Activated CD4-positive, alpha-beta T cell treated with anti-CD3 and anti-CD28 coated beads for 36 hours (primary cell): ENCODE results near the gene CNOT1. TPM values are rescaled to one million over a fixed set of nuclear protein-coding genes. Genes with fewer than 3 reads are reported as not detected.

Experiments
- ATAC-seq: fragments of 200-7000 bp; cut with Tn5 transposase; one replicate; pipeline ENCODE4 v1.10.0; 2021; ENCODE audit warnings: mild to moderate bottlenecking, moderate library complexity
- CTCF ChIA-PET: fragments of 350-600 bp; sonication (Branson Sonifier 250); formaldehyde crosslinking; loops from one replicate; lab custom pipeline; 2021; ENCODE audit warnings: antibody characterized with exemption; lab: Charles Lee
- POLR2A ChIA-PET: fragments of 350-600 bp; sonication (Branson Sonifier 250); formaldehyde crosslinking; loops from one replicate; lab custom pipeline; 2021; ENCODE audit warnings: antibody characterized with exemption, inconsistent platforms; lab: Charles Lee
- DNase-seq: peaks from one replicate; pipeline ENCODE4 v3.0.0-alpha.2; 2020
- H3K27ac Mint-ChIP-seq: one replicate; pipeline ENCODE4 v1.8.0; 2021; ENCODE audit warnings: mixed read lengths
- H3K27me3 Mint-ChIP-seq: one replicate; pipeline ENCODE4 v1.8.0; 2021; ENCODE audit warnings: mixed read lengths
- H3K36me3 Mint-ChIP-seq: one replicate; pipeline ENCODE4 v1.8.0; 2021; ENCODE audit warnings: low read depth, mixed read lengths
- H3K4me1 Mint-ChIP-seq: one replicate; pipeline ENCODE4 v1.8.0; 2021; ENCODE audit warnings: mixed read lengths
- H3K4me3 Mint-ChIP-seq: one replicate; pipeline ENCODE4 v1.8.0; 2021; ENCODE audit warnings: mild to moderate bottlenecking, moderate library complexity, mixed read lengths
- H3K9me3 Mint-ChIP-seq: one replicate; pipeline ENCODE4 v1.8.0; 2021; ENCODE audit warnings: low read depth, mixed read lengths
- intact Hi-C, 2 experiments: fragments of 100-400 bp; cut with DNase I in 1 of 2; cut with micrococcal nuclease in 1 of 2; formaldehyde crosslinking; loops; one replicate each; pipeline versions ENCODE4 v1.14.2 to v1.15.1; 2022 to 2024; cut with DNase I, micrococcal nuclease
- total RNA-seq, 2 experiments: library from RNA; stranded (reverse); gene quantifications; one replicate each; pipeline ENCODE4 v1.2.3, GENCODE V29; 2021

The CNOT1 gene
- total RNA-seq, 2 experiments from 2014 or later: 265 to 348 TPM

DNA sequence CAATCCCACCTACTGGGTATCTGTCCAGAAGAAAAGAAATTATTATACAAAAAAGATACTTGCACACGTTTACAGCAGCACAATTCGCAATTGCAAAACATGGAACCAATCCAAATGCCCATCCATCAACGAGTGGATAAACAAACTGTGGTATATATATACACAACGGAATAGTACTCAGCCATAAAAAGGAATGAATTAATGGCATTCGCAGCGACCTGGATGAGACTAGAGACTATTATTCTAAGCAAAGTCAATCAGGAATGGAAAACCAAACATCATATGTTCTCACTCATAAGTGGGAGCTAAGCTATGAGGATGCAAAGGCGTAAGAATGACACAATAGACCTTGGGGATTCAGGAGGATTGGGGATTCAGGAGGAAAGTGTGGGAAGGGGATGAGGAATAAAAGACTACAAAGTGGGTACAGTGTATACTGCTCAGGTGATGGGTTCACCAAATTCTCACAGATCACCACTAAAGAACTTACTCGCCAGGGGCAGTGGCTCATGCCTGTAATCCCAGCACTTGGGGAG is 21.0 kb downstream of the CNOT1 start:
- intact Hi-C loops: no loop called here
- no peak overlapping the region for H3K27ac Mint-ChIP-seq
- ATAC-seq (no peak), DNase-seq (no peak)
- H3K27me3 Mint-ChIP-seq: no peaks in the 10 kb centered on the region
- peaks cover 23% of the 10 kb centered on the region for H3K4me1 Mint-ChIP-seq
- ChIA-PET POLR2A (no interaction called here), CTCF (no interaction called here)
- H3K9me3 Mint-ChIP-seq: no peaks in the 10 kb centered on the region
- H3K4me3 Mint-ChIP-seq: no peak overlapping the region
- peaks cover 37% of the 10 kb centered on the region for H3K36me3 Mint-ChIP-seq

DNA sequence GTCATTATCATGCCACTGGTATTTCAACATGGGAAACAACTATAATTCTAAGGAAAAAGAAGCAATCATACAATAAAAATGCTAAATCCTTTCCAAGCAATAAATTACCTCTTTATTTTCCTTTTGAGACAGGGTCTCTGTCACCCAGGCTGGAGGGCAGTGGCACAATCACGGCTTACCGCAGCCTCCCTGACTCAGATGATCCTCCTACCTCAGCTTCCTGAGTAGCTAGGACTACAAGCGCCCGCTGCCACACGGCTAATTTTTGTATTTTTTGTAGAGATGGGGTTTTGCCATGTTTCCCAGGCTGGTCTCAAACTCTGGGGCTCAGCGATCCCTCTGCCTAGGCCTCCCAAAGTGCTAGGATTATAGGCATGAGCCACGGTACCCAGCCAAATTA is 24.1 kb downstream of the CNOT1 start:
- peaks cover 36% of the 10 kb centered on the region for H3K4me1 Mint-ChIP-seq
- DNase-seq (no peak), ATAC-seq (no peak)
- H3K36me3 Mint-ChIP-seq: peaks cover 31% of the 10 kb centered on the region
- H3K27me3 Mint-ChIP-seq: no peaks in the 10 kb centered on the region
- no peak overlapping the region for H3K4me3 Mint-ChIP-seq
- H3K27ac Mint-ChIP-seq: no peak overlapping the region
- H3K9me3 Mint-ChIP-seq: no peaks in the 10 kb centered on the region
- intact Hi-C loops: no loop called here
- POLR2A ChIA-PET: no interaction called here
- CTCF ChIA-PET: no interaction called here

DNA sequence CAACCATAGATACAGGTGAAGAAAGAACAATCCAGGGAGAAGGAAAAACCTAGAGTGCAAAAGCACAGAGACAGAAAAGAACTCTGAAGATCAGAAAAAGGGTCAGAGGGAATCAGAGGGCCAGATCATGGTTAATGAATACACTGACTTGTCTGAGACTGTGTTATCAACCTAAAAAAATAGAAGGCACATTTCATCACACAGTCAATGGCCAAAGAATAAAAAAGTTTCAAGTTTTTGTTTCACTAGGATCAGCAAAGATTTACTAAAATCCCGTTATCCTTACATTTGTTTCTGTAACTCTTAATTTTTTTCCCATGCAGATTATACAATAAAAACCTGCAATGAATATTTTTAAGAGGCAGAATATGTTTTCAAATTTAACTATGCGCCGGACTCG is 38.5 kb downstream of the CNOT1 start:
- H3K36me3 Mint-ChIP-seq: peaks cover 65% of the 10 kb centered on the region
- intact Hi-C loops: no loop called here
- no peak for ATAC-seq
- peaks cover 13% of the 10 kb centered on the region for H3K4me1 Mint-ChIP-seq
- no peak for DNase-seq
- POLR2A ChIA-PET: no interaction called here
- no peak overlapping the region for H3K4me3 Mint-ChIP-seq
- H3K27me3 Mint-ChIP-seq: no peaks in the 10 kb centered on the region
- H3K9me3 Mint-ChIP-seq: no peaks in the 10 kb centered on the region
- H3K27ac Mint-ChIP-seq: peak overlapping the region; percentile 69
- CTCF ChIA-PET: no interaction called here

DNA sequence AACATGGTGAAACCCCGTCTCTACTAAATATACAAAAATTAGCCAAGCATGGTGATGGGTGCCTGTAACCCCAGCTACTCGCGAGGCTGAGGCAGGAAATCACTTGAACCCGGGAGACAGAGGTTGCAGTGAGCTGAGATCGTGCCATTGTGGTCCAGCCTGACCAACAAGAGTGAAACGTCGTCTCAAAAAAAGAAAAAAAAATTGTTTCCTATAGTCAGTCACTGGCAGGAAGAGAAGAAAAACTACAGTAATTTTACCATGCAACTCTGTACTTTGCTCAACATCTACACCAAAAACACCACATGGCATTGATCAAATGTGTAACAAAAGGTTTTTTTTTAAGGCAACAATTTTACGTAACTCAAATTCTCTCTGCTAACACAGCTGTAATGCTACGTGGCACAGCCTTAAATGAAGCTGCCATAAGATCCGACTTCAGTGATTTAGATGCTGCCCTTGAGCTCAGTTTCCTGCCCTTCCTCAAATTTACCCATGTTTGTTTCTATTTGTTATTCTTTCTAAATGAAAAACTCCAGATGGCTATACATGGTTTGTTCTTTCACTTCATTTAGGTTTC is 40.2 kb downstream of the CNOT1 start:
- no peak for DNase-seq
- ChIA-PET POLR2A (no interaction called here), CTCF (interaction anchor here (0.9 to 1.7 kb wide), 2 partner anchors 12 to 54 kb away, joined by 3 to 7 read pairs; no protein-coding TSS in a partner anchor)
- Mint-ChIP-seq H3K27ac (peak overlapping the region; percentile 24), H3K4me3 (no peak overlapping the region), H3K9me3 (no peaks in the 10 kb centered on the region), H3K27me3 (no peaks in the 10 kb centered on the region), H3K4me1 (peaks cover 18% of the 10 kb centered on the region), H3K36me3 (peaks cover 71% of the 10 kb centered on the region)
- ATAC-seq: no peak
- intact Hi-C loops: loop anchor here in 1 of 2 experiments (5.0 kb wide), 1 partner anchor 72 kb away; the partner anchor contains the start of gene SETD6

DNA sequence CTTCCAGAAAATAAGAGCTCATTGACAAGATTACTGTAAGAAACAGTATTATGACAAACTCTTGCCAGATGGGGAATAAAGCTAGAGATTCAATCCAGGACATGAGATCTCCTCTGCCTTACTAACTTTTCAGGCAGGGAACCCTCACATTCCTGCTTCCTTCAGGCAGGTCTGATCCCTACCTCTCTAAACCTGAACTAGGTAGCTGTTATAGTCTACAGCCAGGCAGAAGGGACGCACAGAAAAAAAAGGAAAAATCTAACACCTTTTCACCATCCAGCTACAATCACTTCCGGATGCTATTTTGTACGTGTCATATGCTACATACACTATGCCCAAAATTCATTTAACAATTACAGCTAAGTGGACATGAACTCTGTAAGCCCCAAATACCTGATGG is 41.2 kb downstream of the CNOT1 start:
- intact Hi-C loops: loop anchor here in 1 of 2 experiments (5.0 kb wide), 1 partner anchor 71 kb away; the partner anchor contains the start of gene SETD6

DNA sequence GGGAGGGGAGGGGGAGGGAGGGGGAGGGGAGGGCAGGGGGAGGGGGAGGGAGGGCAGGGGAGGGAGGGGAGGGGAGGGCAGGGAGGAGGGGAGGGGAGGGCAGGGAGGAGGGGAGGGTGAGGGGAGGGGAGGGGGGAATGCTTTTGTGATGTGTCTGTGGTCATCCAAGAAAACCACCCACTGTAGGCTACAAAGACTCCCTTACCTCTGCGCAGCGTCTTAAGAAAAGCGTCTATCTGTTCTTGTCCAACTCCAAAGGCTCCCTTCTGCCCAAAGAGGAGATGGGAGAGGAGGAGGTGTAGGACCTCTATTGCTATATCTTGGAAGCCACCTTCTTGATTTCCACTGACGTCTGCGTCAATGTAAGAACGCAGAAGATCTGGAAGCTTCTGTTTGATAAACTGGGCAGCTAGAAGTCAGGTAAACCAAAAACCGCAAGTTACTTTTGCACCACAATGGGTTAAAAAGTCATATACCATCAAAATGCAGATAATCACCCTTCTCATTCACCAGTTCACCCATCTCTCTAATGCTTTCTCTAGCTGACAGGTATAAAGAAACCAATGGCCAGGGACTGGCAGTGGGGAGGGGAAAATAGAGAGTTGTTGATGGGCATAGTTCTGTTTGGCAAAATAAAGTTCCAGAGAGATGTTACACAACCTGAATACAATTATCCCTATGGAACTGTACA is 43.1 kb downstream of the CNOT1 start:
- no peak overlapping the region for H3K4me3 Mint-ChIP-seq
- CTCF ChIA-PET: interaction anchor here (0.6 kb wide), 1 partner anchor 161 kb away, joined by 3 read pairs; no protein-coding TSS in a partner anchor

More for the DNA sequence above, 41.2 kb downstream of the CNOT1 start:
- ATAC-seq (no peak), DNase-seq (no peak)
- Mint-ChIP-seq H3K9me3 (no peaks in the 10 kb centered on the region), H3K4me1 (peaks cover 18% of the 10 kb centered on the region), H3K4me3 (no peak overlapping the region), H3K27me3 (no peaks in the 10 kb centered on the region), H3K36me3 (peaks cover 65% of the 10 kb centered on the region), H3K27ac (no peak overlapping the region)
- ChIA-PET POLR2A (no interaction called here), CTCF (interaction anchor here (0.5 to 1.7 kb wide), 5 partner anchors 11 to 1027 kb away, joined by 3 to 7 read pairs (median 4); no protein-coding TSS in a partner anchor)

DNA sequence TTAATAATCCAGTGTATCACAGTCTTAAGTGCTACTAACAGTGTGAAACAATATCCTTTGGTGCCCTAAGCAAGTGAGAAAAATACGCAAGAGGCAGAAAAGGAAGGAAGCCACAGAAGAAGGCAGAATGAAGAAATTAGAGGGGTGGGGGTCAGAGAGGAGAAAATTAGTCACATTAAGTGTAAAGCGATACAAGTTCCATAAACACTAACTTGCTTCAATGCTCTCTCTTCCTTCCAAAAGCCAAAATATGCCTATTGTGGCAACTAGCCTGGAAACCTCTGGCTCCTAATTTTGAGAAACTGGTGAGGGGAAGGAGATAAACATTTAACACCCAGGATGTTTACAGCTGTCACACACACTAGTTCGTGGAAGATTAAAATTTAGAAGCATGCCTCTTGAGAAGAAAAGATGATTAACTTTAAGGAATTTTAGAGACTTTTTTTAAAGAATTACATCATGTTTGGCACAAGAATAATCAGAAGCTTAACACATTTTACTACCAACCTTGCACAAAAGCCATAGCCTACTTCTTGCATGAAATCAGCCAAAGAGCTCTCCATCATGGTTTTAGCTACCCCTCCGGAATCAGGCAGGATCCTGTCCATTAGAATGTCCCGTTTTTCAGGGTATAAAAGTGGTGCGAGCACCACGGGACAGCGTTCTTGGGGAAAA is 44.7 kb downstream of the CNOT1 start:
- ATAC-seq: no peak
- ChIA-PET POLR2A (interaction anchor here (0.6 kb wide), 1 partner anchor 20 kb away, joined by 3 read pairs; no protein-coding TSS in a partner anchor), CTCF (interaction anchor here (0.6 kb wide), 1 partner anchor 65 kb away, joined by 4 read pairs; no protein-coding TSS in a partner anchor)
- H3K27me3 Mint-ChIP-seq: no peaks in the 10 kb centered on the region
- intact Hi-C loops: loop anchor here (5.0 kb wide), 2 partner anchors 63 to 68 kb away; partner anchors contain the start of gene SETD6 (in 1 of the 2)
- H3K4me3 Mint-ChIP-seq: no peak overlapping the region
- peaks cover 12% of the 10 kb centered on the region for H3K4me1 Mint-ChIP-seq
- DNase-seq: no peak
- H3K36me3 Mint-ChIP-seq: peaks cover 63% of the 10 kb centered on the region
- H3K27ac Mint-ChIP-seq: peak overlapping the region; percentile 29
- no peaks in the 10 kb centered on the region for H3K9me3 Mint-ChIP-seq

More for the DNA sequence above, 43.1 kb downstream of the CNOT1 start:
- DNase-seq (no peak), ATAC-seq (no peak)
- intact Hi-C loops: loop anchor here in 1 of 2 experiments (5.0 kb wide), 1 partner anchor 69 kb away; the partner anchor contains the start of gene SETD6
- H3K27ac Mint-ChIP-seq: peak overlapping the region; percentile 0
- no peaks in the 10 kb centered on the region for H3K9me3 Mint-ChIP-seq
- POLR2A ChIA-PET: no interaction called here
- H3K36me3 Mint-ChIP-seq: peaks cover 65% of the 10 kb centered on the region
- peaks cover 17% of the 10 kb centered on the region for H3K4me1 Mint-ChIP-seq
- no peaks in the 10 kb centered on the region for H3K27me3 Mint-ChIP-seq

DNA sequence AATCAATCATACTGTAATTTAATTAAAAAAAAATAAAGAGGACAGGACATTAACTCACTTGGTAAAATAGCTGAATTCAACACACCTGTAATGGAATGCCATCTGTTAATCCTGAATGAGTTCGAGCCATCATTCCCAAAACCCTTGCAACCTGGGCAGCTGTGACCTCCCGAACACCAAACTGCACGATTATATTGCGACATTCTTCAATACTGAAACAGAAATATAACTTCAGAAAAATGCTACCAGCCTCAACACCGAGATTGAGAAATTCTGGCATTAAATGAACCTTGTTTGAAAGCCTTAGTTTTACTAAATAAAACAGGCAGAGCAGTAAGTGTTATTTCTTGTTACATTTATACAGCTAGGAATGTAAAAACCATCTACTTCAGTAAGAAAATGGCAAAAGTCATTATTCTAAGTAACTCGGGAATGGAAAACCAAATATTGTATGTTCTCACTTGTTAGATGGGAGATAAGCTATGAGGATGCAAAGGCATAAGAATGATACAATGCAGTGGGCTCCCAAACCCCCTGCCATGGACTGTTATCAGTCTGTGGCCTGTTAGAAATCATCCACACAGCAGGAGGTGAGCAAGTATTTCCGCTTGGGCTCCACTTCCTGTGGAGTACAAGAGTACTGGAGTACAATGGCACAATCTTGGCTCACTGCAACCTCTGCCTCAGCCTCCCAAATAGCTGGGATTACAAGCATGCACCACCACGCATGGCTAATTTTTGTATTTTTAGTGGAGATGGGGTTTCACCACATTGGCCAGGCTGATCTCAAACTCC is 46.5 kb downstream of the CNOT1 start:
- ATAC-seq (peak; percentile 44), DNase-seq (peak; percentile 42)
- Mint-ChIP-seq H3K27me3 (no peaks in the 10 kb centered on the region), H3K4me3 (no peak overlapping the region), H3K4me1 (peaks cover 12% of the 10 kb centered on the region), H3K9me3 (no peaks in the 10 kb centered on the region), H3K36me3 (peaks cover 67% of the 10 kb centered on the region), H3K27ac (no peak overlapping the region)
- CTCF ChIA-PET: interaction anchor here (0.6 to 1.1 kb wide), 3 partner anchors 38 to 398 kb away, joined by 3 read pairs; no protein-coding TSS in a partner anchor
- POLR2A ChIA-PET: no interaction called here
- intact Hi-C loops: loop anchor here (2.0 to 5.0 kb wide), 2 partner anchors 34 to 61 kb away; no protein-coding TSS in a partner anchor

DNA sequence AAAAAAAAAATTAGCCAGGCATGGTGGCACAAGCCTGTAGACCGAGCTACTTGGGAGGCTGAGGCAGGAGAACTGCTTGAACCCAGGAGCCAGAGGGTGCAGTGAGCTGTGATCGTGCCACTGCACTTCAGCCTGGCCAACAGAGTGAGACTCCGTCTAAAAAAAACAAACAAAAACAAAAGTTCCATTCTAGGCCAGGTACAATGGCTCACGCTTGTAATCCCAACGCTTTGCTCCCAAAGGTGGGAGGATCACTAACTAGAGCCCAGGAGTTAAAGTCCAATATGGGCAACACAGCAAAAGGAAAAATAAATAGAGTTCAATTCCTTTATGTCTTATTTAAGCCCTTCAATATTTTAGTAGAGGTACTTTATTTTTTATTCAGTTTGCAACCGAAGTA is 47.5 kb downstream of the CNOT1 start:
- Mint-ChIP-seq H3K27me3 (no peaks in the 10 kb centered on the region), H3K4me3 (no peak overlapping the region), H3K36me3 (peaks cover 66% of the 10 kb centered on the region), H3K9me3 (no peaks in the 10 kb centered on the region), H3K27ac (no peak overlapping the region), H3K4me1 (peaks cover 10% of the 10 kb centered on the region)
- intact Hi-C loops: loop anchor here (2.0 to 5.0 kb wide), 2 partner anchors 33 to 60 kb away; no protein-coding TSS in a partner anchor
- no peak for ATAC-seq
- POLR2A ChIA-PET: no interaction called here
- DNase-seq: no peak
- CTCF ChIA-PET: no interaction called here

DNA sequence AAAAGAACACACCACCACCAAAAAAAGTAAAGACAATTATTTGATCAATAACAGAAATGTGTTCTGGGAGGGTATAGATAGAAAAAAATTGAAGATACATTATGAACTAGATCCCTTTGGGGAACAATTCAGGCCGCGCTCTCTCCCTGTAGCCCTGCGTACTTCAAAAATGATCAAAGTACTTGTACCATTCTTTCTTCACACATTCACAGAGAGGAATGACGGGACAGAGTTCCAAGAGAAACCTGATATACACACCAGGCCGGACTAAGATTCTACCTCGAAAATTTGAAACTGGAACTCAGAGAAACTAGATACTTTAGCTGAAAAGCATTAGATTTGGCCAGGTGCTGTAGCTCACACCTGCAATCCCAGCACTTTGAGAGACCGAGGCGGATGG is 50.0 kb downstream of the CNOT1 start:
- H3K4me3 Mint-ChIP-seq: no peak overlapping the region
- ATAC-seq: no peak
- no peaks in the 10 kb centered on the region for H3K27me3 Mint-ChIP-seq
- POLR2A ChIA-PET: no interaction called here
- H3K4me1 Mint-ChIP-seq: no peaks in the 10 kb centered on the region
- no peak for DNase-seq
- no peaks in the 10 kb centered on the region for H3K9me3 Mint-ChIP-seq
- CTCF ChIA-PET: interaction anchor here (0.7 to 1.1 kb wide), 2 partner anchors 18 to 1307 kb away, joined by 3 to 5 read pairs; no protein-coding TSS in a partner anchor
- peaks cover 65% of the 10 kb centered on the region for H3K36me3 Mint-ChIP-seq
- H3K27ac Mint-ChIP-seq: no peak overlapping the region
- intact Hi-C loops: no loop called here
